Dermis microvascular lymphatic vessel endothelial cell (primary cell): ENCODE measurements around the gene ACTRT1. TPM values are rescaled to one million over a fixed set of nuclear protein-coding genes. Genes with fewer than 3 reads are reported as not detected.
A peak's percentile ranks its signal among the peaks of the same experiment; 100 is the strongest.

Source experiments
- DNase-seq, 2 donors: peaks; one replicate each; pipeline versions ENCODE4 v3.0.0 to v3.0.0-alpha.2; 2010; ENCODE audit warnings: low read depth in 2 of 2
- total RNA-seq: library from RNA; depleted of rRNA; stranded (reverse); fragments of >200 nt; gene quantifications from 2 replicates; pipeline ENCODE4 v1.2.1, GENCODE V29; 2014

ACTRT1 gene
- total RNA-seq = not detected in 2 replicates

DNA sequence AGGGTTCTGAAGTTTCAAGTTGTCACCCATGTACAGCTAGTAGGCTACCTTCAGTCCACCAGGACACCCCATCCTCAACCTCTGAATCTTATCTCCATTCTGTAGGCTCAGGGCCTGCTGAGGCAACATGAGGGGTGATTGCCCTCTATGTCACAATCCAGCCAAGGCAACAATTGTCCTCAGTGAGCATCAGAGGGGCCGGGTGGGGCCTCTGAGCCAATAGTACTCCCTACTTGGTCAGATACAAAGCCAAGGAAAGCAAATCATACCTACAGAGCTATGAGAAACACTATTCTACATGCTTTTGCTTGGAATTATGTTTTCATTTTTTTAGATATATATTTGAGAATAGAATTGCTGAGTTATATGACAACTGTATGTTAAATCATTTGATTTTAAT is at the start of gene ACTRT1:
Gene ACTRT1, minus strand, starts transcription at position 101 of the 400 bp plus-strand sequence. CDS start 197 bp downstream, outside the sequence.
- DNase-seq = no peak

DNA sequence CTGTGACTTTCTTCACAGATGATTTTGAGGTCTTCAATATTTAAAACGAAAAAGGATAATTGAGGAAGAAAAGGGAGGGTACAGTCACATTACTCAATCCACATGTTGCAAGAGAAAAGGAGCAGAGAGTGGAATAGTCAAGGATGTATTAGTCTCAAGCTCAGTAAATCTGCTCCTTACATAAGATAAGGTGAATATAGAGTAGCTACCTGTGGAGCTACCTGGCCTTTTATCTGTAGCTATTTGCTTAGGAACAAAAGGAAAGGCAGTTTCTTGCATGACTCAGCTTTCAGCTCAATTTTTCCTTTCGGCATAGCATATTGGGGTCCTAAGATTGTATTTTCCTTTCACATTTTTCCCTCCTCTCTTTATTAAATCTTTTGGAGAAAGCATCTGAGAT is 26.3 kb upstream of the ACTRT1 start:
- DNase-seq = no peak

DNA sequence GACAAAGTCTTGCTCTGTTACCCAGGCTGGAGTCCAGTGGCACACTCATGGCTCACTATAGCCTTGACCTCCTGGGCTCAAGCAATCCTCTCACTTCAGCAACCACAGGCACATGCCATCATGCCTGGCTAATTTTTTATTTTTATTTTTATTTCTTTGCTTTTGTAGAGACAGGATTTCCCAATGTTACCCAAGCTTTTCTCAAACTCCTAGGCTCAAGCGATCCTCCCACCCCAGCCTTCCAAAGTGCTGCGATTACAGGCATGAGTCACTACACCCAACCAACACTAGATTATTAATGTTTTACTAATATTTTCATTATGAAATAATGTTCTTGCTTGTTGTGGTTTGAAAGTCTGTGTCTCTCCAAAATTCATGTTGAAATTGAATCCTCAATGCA is 5.2 kb upstream of the ACTRT1 start:
- no peak for DNase-seq

DNA sequence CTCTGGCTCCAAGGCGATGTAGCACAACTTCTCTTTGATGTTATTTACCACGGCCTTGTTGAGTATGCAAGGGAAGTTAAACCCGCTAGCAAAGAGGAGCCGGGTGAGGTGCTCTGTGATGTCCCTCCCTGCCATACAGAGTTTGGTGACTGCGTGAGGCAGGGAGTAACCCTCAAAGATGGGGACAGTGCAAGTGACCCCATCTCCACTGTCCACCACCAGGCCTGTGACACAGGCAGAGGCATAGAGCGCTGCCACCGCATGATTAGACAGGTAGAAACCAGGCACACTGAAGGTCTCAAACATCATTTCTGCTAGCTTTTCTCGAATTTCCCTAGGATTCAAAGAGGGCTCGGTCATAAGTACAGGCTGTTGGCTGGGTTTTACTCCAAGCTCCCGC is 677 bp downstream of the ACTRT1 start:
- DNase-seq = no peak

DNA sequence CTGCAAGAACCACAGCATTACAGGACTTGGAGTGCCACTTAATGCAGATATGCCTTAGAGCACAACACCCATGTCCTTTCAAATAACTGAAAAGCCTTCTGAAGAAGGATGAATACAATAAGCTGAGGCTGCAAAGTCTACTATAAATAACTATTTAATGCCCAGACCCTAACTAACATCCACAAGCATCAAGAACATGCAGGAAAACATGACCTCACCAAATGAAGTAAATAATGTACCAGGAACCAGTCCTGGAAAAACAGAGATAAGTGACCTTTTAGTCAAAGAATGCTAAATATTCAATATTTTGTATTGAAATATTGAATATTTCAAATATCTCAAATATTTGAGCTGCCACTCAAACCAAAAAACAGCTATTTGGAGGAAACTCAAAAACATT is 16.9 kb downstream of the ACTRT1 start:
- DNase-seq = peak; percentile 57 to 65

DNA sequence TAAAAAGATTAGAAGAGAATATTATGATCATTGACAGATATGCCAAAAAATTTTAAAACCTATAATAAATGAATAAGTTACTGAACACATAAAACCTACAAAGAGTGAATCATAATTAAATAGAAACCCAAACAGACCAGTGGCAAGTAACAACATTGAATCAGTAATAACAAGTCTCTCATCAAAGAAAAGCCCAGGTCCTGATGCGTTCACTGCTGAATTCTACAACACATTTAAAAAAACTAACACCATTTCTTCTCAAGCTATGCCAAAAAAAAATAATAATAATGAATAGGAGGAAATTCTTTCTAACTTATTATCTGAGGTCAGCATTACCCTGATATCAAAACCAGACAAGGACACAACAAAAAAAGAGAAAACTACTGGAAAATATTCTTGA is 30.6 kb downstream of the ACTRT1 start:
- DNase-seq = peak; percentile 6 to 66

DNA sequence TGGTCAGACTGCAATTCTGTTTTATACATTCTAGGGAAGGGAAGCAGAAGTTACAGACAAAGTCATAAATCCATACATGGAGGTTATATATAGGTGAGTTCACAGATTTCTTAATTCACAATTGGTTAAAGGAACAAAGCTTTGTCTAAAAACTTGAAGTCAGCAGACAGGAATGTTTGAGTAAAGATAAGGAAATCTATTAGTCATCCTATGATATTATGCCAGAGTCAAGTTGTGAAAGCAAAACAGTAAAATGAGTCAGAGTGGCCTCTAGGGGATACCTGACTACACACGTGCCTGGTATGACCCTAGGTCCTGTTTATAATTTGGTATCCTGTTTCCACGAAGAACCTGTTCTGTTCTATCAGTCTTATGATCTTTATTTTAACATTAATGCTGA is 31.5 kb downstream of the ACTRT1 start:
- peak; percentile 54 to 91 for DNase-seq

DNA sequence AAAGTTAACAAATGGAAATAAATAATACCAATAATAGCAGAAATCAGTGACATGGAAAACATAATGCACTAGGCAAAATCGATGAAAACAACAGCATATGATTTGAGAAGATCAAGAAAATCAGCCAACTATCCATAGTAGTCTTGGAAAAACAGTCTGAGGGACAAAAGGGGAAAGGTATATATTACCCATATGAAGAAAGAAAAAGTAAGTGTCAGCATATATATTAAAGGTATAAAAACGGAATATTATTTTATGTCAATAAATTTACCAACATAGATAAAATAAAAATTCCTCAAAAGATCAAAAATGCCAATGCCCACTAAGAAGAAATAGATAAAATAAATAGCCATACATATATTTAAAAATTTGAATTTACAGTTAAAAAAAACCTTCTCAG is 33.0 kb downstream of the ACTRT1 start:
- DNase-seq = no peak

DNA sequence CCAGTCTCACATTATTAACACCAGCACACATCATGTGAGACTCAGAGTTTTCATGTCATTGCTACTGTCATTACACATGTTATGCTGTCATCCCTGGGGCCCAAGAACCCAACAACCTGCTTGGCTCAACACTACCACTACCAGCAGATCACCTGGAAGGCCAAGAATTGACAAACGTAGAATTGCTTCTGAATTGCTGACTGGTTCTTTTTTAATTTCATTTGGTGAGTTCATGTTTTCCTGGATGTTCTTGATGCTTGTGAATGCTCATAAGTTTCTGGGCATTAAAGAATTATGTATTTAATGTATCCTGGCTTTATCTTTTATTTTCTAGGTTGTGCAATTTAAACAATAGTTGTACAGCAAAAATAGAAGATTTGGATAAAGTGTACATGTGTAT is 40.2 kb downstream of the ACTRT1 start:
- DNase-seq = no peak

DNA sequence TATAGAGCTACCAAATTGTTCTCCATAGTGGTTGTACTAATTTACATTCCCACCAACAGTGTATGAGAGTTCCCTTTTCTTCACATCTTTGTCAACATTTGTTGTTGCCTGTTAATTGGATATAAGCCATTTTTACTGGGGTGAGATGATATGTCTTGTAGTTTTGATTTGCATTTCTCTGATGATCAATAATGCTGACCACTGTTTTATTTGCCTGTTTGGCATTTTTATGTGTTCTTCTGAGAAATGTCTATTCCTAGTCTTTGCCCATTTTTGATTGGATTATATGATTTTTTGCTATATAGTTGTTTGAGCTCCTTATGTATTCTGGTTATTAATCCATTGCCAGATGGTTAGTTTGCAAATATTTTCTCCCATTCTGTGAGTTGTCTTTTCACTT is 44.3 kb downstream of the ACTRT1 start:
- DNase-seq = no peak
